HUDEP-2 (cell line): ENCODE results near the gene PGGHG.

ENCODE experiments used
- DNase-seq, 76 experiments: peaks; one replicate each; lab custom pipeline; 2025; ENCODE audit not compliant: unreplicated experiment in 76 of 76; lab: John Stamatoyannopoulos, UW

The PGGHG gene

DNA sequence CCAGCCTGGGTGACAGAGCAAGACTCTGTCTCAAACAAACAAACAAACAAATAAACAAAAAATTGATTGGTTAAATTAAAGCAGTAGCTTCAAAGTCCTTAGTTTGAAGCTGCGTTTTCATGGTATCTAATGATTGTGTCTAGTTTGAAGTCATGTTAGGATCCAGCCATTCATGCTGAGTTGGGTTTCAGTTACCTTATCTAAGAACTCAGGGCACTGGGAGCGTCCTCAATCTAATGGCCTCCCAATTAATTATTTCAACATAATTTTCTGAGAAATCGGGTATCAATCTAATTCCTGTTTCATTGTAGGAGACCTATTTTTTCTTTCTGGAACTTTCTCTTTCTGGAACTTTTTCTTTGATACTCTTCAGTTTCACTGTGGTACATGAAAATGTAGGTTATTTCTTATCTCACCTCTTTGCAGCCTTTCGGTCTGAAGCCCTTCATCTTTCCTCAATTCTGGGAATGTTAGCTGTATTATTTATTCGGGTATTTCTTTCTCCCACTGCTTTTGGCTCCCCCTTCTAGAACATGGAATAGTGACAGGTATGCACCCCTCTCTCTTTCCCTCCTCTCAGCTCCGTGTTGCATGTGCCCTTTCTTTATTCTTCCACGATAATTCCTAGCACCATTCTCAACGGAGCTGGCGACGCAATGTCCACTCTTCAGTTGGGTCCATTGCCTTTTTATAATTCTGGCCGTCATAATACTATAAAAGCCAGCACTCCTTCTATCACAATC is 56.1 kb downstream of the PGGHG start:
- no peak for DNase-seq
